NK-92 (cell line): ENCODE measurements around the gene CTIF.

Experiments used
- DNase-seq: peaks from one replicate; lab custom pipeline; 2025; ENCODE audit not compliant: unreplicated experiment; lab: John Stamatoyannopoulos, UW

Gene CTIF

GRCh38 chr18:48742706-48743475 is 204.1 kb downstream of the CTIF start:
- no peak for DNase-seq

- no peak for DNase-seq
These were observed 205.1 kb downstream of the CTIF start for GRCh38 chr18:48743886-48744285.

GRCh38 chr18:48745293-48745692 is 206.5 kb downstream of the CTIF start:
- DNase-seq = no peak

- no peak for DNase-seq
These were observed 210.9 kb downstream of the CTIF start for GRCh38 chr18:48749768-48750167.

GRCh38 chr18:48750485-48751175 is 211.8 kb downstream of the CTIF start:
- no peak for DNase-seq

- no peak for DNase-seq
These were observed 213.1 kb downstream of the CTIF start for GRCh38 chr18:48751727-48752468.

- DNase-seq = no peak
These were observed 213.6 kb downstream of the CTIF start for GRCh38 chr18:48752478-48752877.

- no peak for DNase-seq
These were observed 214.1 kb downstream of the CTIF start for GRCh38 chr18:48752928-48753327.

GRCh38 chr18:48753691-48754090 is 214.9 kb downstream of the CTIF start:
- no peak for DNase-seq

GRCh38 chr18:48754559-48754958 is 215.7 kb downstream of the CTIF start:
- no peak for DNase-seq

- no peak for DNase-seq
These were observed 216.2 kb downstream of the CTIF start for GRCh38 chr18:48754993-48755473.

- no peak for DNase-seq
These were observed 217.8 kb downstream of the CTIF start for GRCh38 chr18:48756511-48757226.

- no peak for DNase-seq
These were observed 218.5 kb downstream of the CTIF start for GRCh38 chr18:48757367-48757766.

- DNase-seq = no peak
These were observed 219.1 kb downstream of the CTIF start for GRCh38 chr18:48757906-48758305.

GRCh38 chr18:48761582-48761981 is 222.8 kb downstream of the CTIF start:
- no peak for DNase-seq

- no peak for DNase-seq
These were observed 223.2 kb downstream of the CTIF start for GRCh38 chr18:48762022-48762421.

- DNase-seq = no peak
These were observed 224.2 kb downstream of the CTIF start for GRCh38 chr18:48762836-48763718.

GRCh38 chr18:48763719-48764100 is 224.9 kb downstream of the CTIF start:
- no peak for DNase-seq

- no peak for DNase-seq
These were observed 226.2 kb downstream of the CTIF start for GRCh38 chr18:48765053-48765452.

- DNase-seq = no peak
These were observed 227.2 kb downstream of the CTIF start for GRCh38 chr18:48766026-48766425.
